K562 (cell line): Measurements from ENCODE around the gene OVCA2. TPM values are rescaled to one million over a fixed set of nuclear protein-coding genes. Genes with fewer than 3 reads are reported as not detected.

Experiments used
- ATAC-seq: fragments of 200-7000 bp; cut with Tn5 transposase; 3 replicates; pipeline ENCODE4 v1.9.1; 2020; ENCODE audit warnings: moderate library complexity
- BruUV-seq: library from RNA; stranded (reverse); fragments of 400-500 nt; replicated peaks from 2 replicates; lab custom pipeline; 2021; lab: Mats Ljungman, UMichigan
- CTCF ChIA-PET: fragments of 300-600 bp; formaldehyde crosslinking; extraction: SDS; loops from one replicate; lab custom pipeline; 2021; ENCODE audit warnings: low intra/inter-chr PET ratio; lab: Yijun Ruan, JAX
- POLR2A ChIA-PET: fragments of 300-600, 350-650 bp; sonication (Branson Sonifier 250); formaldehyde crosslinking; extraction: SDS; loops from one replicate; lab custom pipeline; 2021; ENCODE audit warnings: antibody characterized with exemption, inconsistent platforms; lab: Yijun Ruan, JAX
- DNase-seq, 4 experiments: peaks; one replicate each; pipeline versions ENCODE4 v3.0.0 to v3.0.0-alpha.2; 2011 to 2018; ENCODE audit warnings: low spot score in 3 of 4, mixed read lengths in 3 of 4; ENCODE audit errors: extremely low read depth in 1 of 4
- FAIRE-seq: peaks from 2 replicates; lab custom pipeline; 2011; peaks lifted over from hg19 to GRCh38; lab: Jason Lieb, UNC
- H2AFZ ChIP-seq: 2 replicates; pipeline ENCODE4 v1.6.0; 2011; ENCODE audit warnings: low read depth, low read length, control low read depth, inconsistent platforms
- H3K27ac ChIP-seq: fragments of 200-600 bp; 3 replicates; pipeline ENCODE4 v1.8.0; 2011; ENCODE audit warnings: low read depth, mild to moderate bottlenecking, control low read depth, inconsistent platforms, low read length, moderate library complexity, mixed read lengths; ENCODE audit errors: extremely low read depth
- H3K27me3 ChIP-seq, 2 experiments: fragments of 300-600 bp in 1 of 2; 2 replicates in 1 of 2; 3 replicates in 1 of 2; pipeline versions ENCODE4 v1.6.0 to v1.8.0; 2011; ENCODE audit warnings: inconsistent platforms in 2 of 2, low read length in 2 of 2, mild to moderate bottlenecking in 1 of 2, mixed read lengths in 1 of 2, moderate library complexity in 1 of 2; ENCODE audit not compliant: control insufficient read depth in 2 of 2, insufficient read depth in 2 of 2
- H3K36me3 ChIP-seq: fragments of 300-600 bp; 3 replicates; pipeline ENCODE4 v1.8.0; 2011; ENCODE audit warnings: mild to moderate bottlenecking, low read length, inconsistent platforms; ENCODE audit not compliant: control insufficient read depth, insufficient read depth
- H3K4me1 ChIP-seq, 2 experiments: fragments of 200-600 bp in 1 of 2; replicated peaks in 1 of 2; 2 replicates in 1 of 2; 3 replicates in 1 of 2; pipeline versions ENCODE4 v1.5.1 to v1.8.0; 2011; ENCODE audit warnings: inconsistent platforms in 2 of 2, low read length in 2 of 2, mild to moderate bottlenecking in 1 of 2, mixed read lengths in 1 of 2, moderate library complexity in 1 of 2; ENCODE audit not compliant: control insufficient read depth in 2 of 2, insufficient read depth in 2 of 2
- H3K4me2 ChIP-seq: 2 replicates; pipeline ENCODE4 v1.6.1; 2011; ENCODE audit warnings: low read length, control low read depth, inconsistent platforms, mixed read lengths; ENCODE audit not compliant: insufficient read depth
- H3K4me3 ChIP-seq: fragments of 200-600 bp; sonication (generic), shearing (Covaris generic); 2 replicates; pipeline ENCODE4 v1.5.1; 2016; ENCODE audit warnings: control low read depth, inconsistent platforms
- H3K79me2 ChIP-seq: fragments of 200-600 bp; 3 replicates; pipeline ENCODE4 v1.8.0; 2011; ENCODE audit warnings: low read length, inconsistent platforms; ENCODE audit not compliant: control insufficient read depth, insufficient read depth
- H3K9ac ChIP-seq, 2 experiments: 2 replicates each; pipeline versions ENCODE4 v1.6.0 to v1.6.1; 2011; ENCODE audit warnings: low read depth in 2 of 2, low read length in 2 of 2, control low read depth in 1 of 2, inconsistent platforms in 1 of 2, mild to moderate bottlenecking in 1 of 2, mixed read lengths in 1 of 2; ENCODE audit not compliant: insufficient read depth in 1 of 2
- H3K9me1 ChIP-seq: one replicate; pipeline ENCODE4 v1.6.0; 2011; ENCODE audit warnings: inconsistent platforms, mild to moderate bottlenecking, low read length, moderate library complexity; ENCODE audit not compliant: control insufficient read depth, insufficient read depth
- H3K9me3 ChIP-seq: replicated peaks from 2 replicates; pipeline ENCODE4 v1.5.1; 2011; ENCODE audit warnings: low read depth, low read length, inconsistent platforms; ENCODE audit not compliant: control insufficient read depth, insufficient read depth
- H4K20me1 ChIP-seq: replicated peaks from 2 replicates; pipeline ENCODE4 v1.6.1; 2011; ENCODE audit warnings: low read length, inconsistent platforms, mixed read lengths; ENCODE audit not compliant: control insufficient read depth, insufficient read depth
- AFF1 ChIP-seq, 2 experiments: fragments of 450-650 bp; IDR thresholded peaks; 2 replicates each; pipeline ENCODE4 v1.6.1; 2018; ENCODE audit warnings: mild to moderate bottlenecking in 2 of 2, low read depth in 1 of 2; ENCODE audit not compliant: partially characterized antibody in 2 of 2
- BRCA1 ChIP-seq, 2 experiments: fragments of 450-650 bp in 1 of 2; sonication (generic) in 1 of 2; formaldehyde crosslinking in 1 of 2; IDR thresholded peaks; 2 replicates each; pipeline versions ENCODE4 v1.5.0 to v1.6.1; 2017 to 2020; ENCODE audit warnings: mild to moderate bottlenecking in 1 of 2, missing genetic modification reagents in 1 of 2
- C11orf30 ChIP-seq: fragments of 450-650 bp; IDR thresholded peaks from 2 replicates; pipeline ENCODE4 v1.6.1; 2016; ENCODE audit warnings: low read depth, mild to moderate bottlenecking
- CHCHD3 ChIP-seq: fragments of 250-450 bp; sonication (Bioruptor Pico); IDR thresholded peaks from 2 replicates; pipeline ENCODE4 v2.1.2; 2022; ENCODE audit warnings: mild to moderate bottlenecking
- ELF2 ChIP-seq: fragments of 250-450 bp; sonication (Bioruptor Pico); IDR thresholded peaks from 2 replicates; pipeline ENCODE4 v1.5.0; 2021; ENCODE audit warnings: mild to moderate bottlenecking
- EZH2 ChIP-seq: IDR thresholded peaks from 2 replicates; pipeline ENCODE4 v1.6.1; 2012; ENCODE audit warnings: low read depth, mild to moderate bottlenecking, inconsistent platforms, low read length, borderline replicate concordance
- FOXJ2 ChIP-seq: fragments of 200-800 bp; sonication (Bioruptor generic); IDR thresholded peaks from 2 replicates; pipeline ENCODE4 v1.6.1; 2016; ENCODE audit warnings: missing genetic modification characterization, missing compliant biosample characterization
- FOXO4 ChIP-seq: fragments of 450-650 bp; formaldehyde crosslinking; IDR thresholded peaks from 2 replicates; pipeline ENCODE4 v1.4.0; 2020; ENCODE audit warnings: mild to moderate bottlenecking, moderate library complexity
- HDAC1 ChIP-seq, 2 experiments: fragments of 450-650 bp; IDR thresholded peaks; 2 replicates each; pipeline ENCODE4 v1.6.1; 2016 to 2017; ENCODE audit warnings: inconsistent platforms in 1 of 2, mild to moderate bottlenecking in 1 of 2, moderate library complexity in 1 of 2
- MAFF ChIP-seq: IDR thresholded peaks from 2 replicates; pipeline ENCODE4 v1.6.1; 2012; ENCODE audit warnings: low read length, improper control_type of control experiment
- NEUROD1 ChIP-seq: fragments of 150-350 bp; IDR thresholded peaks from 2 replicates; pipeline ENCODE4 v1.6.1; 2014; ENCODE audit warnings: borderline replicate concordance, low read length, low read depth; ENCODE audit not compliant: partially characterized antibody
- SIX5 ChIP-seq, 2 experiments: IDR thresholded peaks; 2 replicates each; pipeline ENCODE4 v1.6.1; 2011; ENCODE audit warnings: low read length in 2 of 2, borderline replicate concordance in 1 of 2, low read depth in 1 of 2, mild to moderate bottlenecking in 1 of 2, moderate library complexity in 1 of 2; ENCODE audit not compliant: insufficient read depth in 1 of 2
- ZC3H11A ChIP-seq: IDR thresholded peaks from 2 replicates; pipeline ENCODE4 v1.6.1; 2012; ENCODE audit warnings: low read depth, low read length, improper control_type of control experiment
- ZKSCAN8 ChIP-seq: fragments of 200-800 bp; sonication (Bioruptor generic); IDR thresholded peaks from 2 replicates; pipeline ENCODE4 v1.6.1; 2016; ENCODE audit warnings: missing genetic modification characterization, missing compliant biosample characterization
- ZNF197 ChIP-seq: fragments of 200-800 bp; sonication (Bioruptor generic); IDR thresholded peaks from 2 replicates; pipeline ENCODE4 v1.6.1; 2016; ENCODE audit warnings: low read depth, missing genetic modification characterization, missing compliant biosample characterization
- ZNF239 ChIP-seq: fragments of 250-450 bp; sonication (Bioruptor Pico); IDR thresholded peaks from 2 replicates; pipeline ENCODE4 v1.4.0; 2020; ENCODE audit warnings: mild to moderate bottlenecking
- ZNF282 ChIP-seq: sonication (generic); formaldehyde crosslinking; IDR thresholded peaks from 2 replicates; pipeline ENCODE4 v1.8.1; 2023; ENCODE audit warnings: missing genetic modification reagents
- WGBS: fragments of 100-300 bp; shearing (Covaris generic); methylation state at CpG from one replicate; pipeline ENCODE4 v1.1.6; 2016; ENCODE audit warnings: low coverage, mixed read lengths; ENCODE audit not compliant: insufficient coverage; ENCODE audit errors: missing lambda C conversion rate; 5-methylcytosine and 5-hydroxymethylcytosine counted together
- in situ Hi-C: fragments of 300-500 bp; cut with MboI; formaldehyde crosslinking; loops from 4 replicates; pipeline ENCODE4 v1.15.0; 2018; ENCODE audit warnings: inconsistent platforms, mixed read lengths
- intact Hi-C: fragments of 100-400 bp; cut with micrococcal nuclease; formaldehyde crosslinking; loops from 2 replicates; pipeline ENCODE4 v1.14.2; 2022
- polyA plus RNA-seq, 8 experiments: library from polyadenylated mRNA; depleted of rRNA in 4 of 8; stranded (reverse) in 5 of 8; unstranded in 3 of 8; fragments of >200 nt; fragmentation: Nextera tagmentation in 2 of 8; fragmentation: Illumina TruSeq in 1 of 8; extraction: Ambion mirVana in 2 of 8; extraction: Trizol in 1 of 8; gene quantifications; 2 replicates each; pipeline versions ENCODE4 v1.2.1 to v1.2.3, GENCODE V29; 2011 to 2014; ENCODE audit warnings: inconsistent platforms in 1 of 8, missing spikeins in 1 of 8
- total RNA-seq, 7 experiments: library from RNA; depleted of rRNA in 6 of 7; stranded (reverse); fragments of >200 nt in 6 of 7; fragmentation: Illumina TruSeq in 2 of 7; extraction: Trizol in 2 of 7; gene quantifications; 2 replicates each; pipeline versions ENCODE4 v1.2.1 to v1.2.3, GENCODE V29; 2011 to 2021; ENCODE audit warnings: low replicate concordance in 1 of 7

Gene OVCA2
- total and polyA plus RNA-seq, 9 of the 15 experiments (the other 6 are each of a cell fraction or from before 2014, with no cell fraction given): 3.0 to 23.7 (median 14.1) TPM

- no peak overlapping the region for H2AFZ ChIP-seq
- no TSS peak for BruUV-seq
- ChIA-PET POLR2A (interaction anchor here (0.9 kb wide), 1 partner anchor 9 kb away, joined by 4 read pairs; no protein-coding TSS in a partner anchor), CTCF (no interaction called here)
- no peaks in the 10 kb centered on the region for H3K9me1 ChIP-seq
- in situ Hi-C loops (no loop called here), intact Hi-C loops (no loop called here)
- ATAC-seq (no peak), FAIRE-seq (no peak), DNase-seq (no peak)
- peaks cover 15% of the 10 kb centered on the region; the same call in 2 of the 3 replicates for H3K36me3 ChIP-seq
- H3K9ac ChIP-seq: peak overlapping the region in 1 of 2 experiments; percentile 43; a peak in 1 of 4 replicates
- H3K27ac ChIP-seq: no peak overlapping the region
- H3K4me1 ChIP-seq: peaks cover 0 to 4% of the 10 kb centered on the region in 2 experiments; a peak in 1 of 5 replicates
- H3K4me3 ChIP-seq: no peak overlapping the region
- H3K27me3 ChIP-seq: no peaks in the 10 kb centered on the region
- TF ChIP-seq ZNF282 (CRISPR knock-in tag) (no peak), AFF1 (IDR thresholded peaks at IDR 0.05; ENCODE audit: low read depth in 1 of 2, partially characterized antibody in 2 of 2) (no peak), FOXJ2 (no peak), SIX5 (IDR thresholded peaks at IDR 0.05; ENCODE audit: borderline replicate concordance in 1 of 2, insufficient read depth in 1 of 2, low read depth in 1 of 2, low read length in 2 of 2) (no peak), CHCHD3 (CRISPR knock-in tag) (no peak), ELF2 (no peak), ZNF197 (no peak), ZNF239 (no peak), ZKSCAN8 (CRISPR knock-in tag) (no peak), EZH2 (no peak), ZC3H11A (no peak), C11orf30 (no peak), FOXO4 (no peak), HDAC1 (IDR thresholded peaks at IDR 0.05) (no peak), NEUROD1 (no peak), BRCA1 (IDR thresholded peaks at IDR 0.05) (no peak), BRCA1 (CRISPR knock-in tag; IDR thresholded peaks at IDR 0.05) (no peak), MAFF (no peak)
- H4K20me1 ChIP-seq: no peaks in the 10 kb centered on the region
- H3K9me3 ChIP-seq: no peaks in the 10 kb centered on the region
- no peak overlapping the region for H3K4me2 ChIP-seq
- WGBS: 82% methylated on average over 7 of the region's 8 CpGs
- H3K79me2 ChIP-seq: no peaks in the 10 kb centered on the region
These were observed 35.2 kb downstream of the OVCA2 start for GRCh38 chr17:2077040-2077439.
